Keratinocyte (primary cell): ENCODE measurements around the gene HTRA1.

Experiments used
- CTCF ChIP-seq, 3 experiments: IDR thresholded peaks in 1 of 3; conservative IDR thresholded peaks in 1 of 3; optimal IDR thresholded peaks in 1 of 3; 2 replicates in 2 of 3; 3 replicates in 1 of 3; pipeline versions ENCODE3 to v1.5.1; 2011; ENCODE audit warnings: low read length in 3 of 3, mild to moderate bottlenecking in 3 of 3, moderate library complexity in 2 of 3, control low read depth in 1 of 3, inconsistent platforms in 1 of 3; ENCODE audit not compliant: insufficient read depth in 2 of 3; ENCODE audit errors: extremely low read depth in 1 of 3
- EZH2 ChIP-seq: IDR thresholded peaks from one replicate; pipeline ENCODE4 v1.6.1; 2012; ENCODE audit warnings: inconsistent platforms, mild to moderate bottlenecking, low read length, moderate library complexity

GRCh38 chr10:122413327-122413726, 48.0 kb upstream of the HTRA1 start:
- no peak for TF ChIP-seq CTCF (optimal IDR thresholded peaks at IDR 0.05 in 1 of 3, IDR thresholded peaks at IDR 0.05 in 1 of 3, conservative IDR thresholded peaks at IDR 0.05 in 1 of 3; ENCODE audit: extremely low read depth in 1 of 3, insufficient read depth in 2 of 3, low read length in 3 of 3)
- TF ChIP-seq EZH2: no peak
